Hepatic stellate cell (primary cell): ENCODE data around the gene CNTNAP5.
"Not testable (repeated sequence)": the region's sequence is repeated elsewhere in the genome, so short reads cannot be mapped to it uniquely, and the experiment has no call there.

Experiments
- DNase-seq: peaks from one replicate; pipeline ENCODE4 v3.0.0; 2011; ENCODE audit warnings: low spot score

The CNTNAP5 gene

DNA sequence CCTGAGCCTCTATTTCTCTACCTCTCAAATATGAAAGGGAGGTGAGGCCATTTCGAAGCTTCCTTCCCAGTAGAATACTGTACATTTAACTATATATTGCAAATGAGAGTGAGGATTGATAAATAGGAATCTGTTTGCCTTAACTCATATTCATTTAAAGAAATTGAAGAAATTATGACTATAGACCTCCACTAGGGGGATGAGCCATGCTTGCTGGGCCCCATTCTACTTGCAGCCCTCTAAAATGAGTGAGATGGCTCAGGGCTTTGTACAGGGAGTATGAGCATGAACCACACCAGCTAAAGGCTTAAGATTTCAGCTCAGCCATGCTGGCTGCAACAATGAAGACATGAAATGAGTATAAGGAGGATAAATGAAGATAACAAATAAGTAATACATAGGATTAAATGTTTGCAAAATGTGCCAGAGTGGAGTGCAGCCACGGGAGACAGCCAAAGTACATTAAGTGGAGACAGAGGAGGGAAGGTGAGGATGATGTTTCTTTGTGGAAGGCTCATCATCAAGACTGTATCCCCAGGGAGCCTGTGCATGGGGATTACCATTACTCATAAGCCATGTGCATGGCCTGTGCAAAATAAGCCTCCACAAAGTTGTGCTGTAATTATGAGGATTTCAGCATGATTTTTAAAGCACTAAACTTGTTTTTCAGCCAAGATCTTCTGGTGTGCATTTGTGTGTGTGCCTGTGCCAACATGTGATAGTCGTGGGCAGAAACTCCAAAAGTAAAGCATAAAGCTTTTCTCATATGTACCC is 300.8 kb downstream of the CNTNAP5 start:
- peak; percentile 2 for DNase-seq

DNA sequence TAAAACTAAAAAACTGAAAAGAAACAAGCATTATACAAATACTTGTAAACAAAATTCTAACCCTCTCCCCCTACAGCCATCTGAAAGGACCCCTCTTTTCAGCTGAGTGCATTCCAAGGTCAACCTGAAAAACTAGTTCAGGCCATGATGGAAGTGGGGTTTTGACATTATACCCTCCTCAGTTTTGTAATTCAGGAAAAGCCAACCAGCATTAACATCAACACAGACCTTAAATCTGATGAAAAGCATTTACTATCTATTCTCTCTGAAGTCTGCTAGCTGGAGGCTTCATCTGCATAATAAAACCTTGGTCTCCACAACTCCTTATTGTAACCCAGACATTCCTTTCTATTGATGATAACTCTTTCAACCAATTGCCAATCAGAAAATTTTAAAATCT is 302.2 kb downstream of the CNTNAP5 start:
- no peak for DNase-seq

DNA sequence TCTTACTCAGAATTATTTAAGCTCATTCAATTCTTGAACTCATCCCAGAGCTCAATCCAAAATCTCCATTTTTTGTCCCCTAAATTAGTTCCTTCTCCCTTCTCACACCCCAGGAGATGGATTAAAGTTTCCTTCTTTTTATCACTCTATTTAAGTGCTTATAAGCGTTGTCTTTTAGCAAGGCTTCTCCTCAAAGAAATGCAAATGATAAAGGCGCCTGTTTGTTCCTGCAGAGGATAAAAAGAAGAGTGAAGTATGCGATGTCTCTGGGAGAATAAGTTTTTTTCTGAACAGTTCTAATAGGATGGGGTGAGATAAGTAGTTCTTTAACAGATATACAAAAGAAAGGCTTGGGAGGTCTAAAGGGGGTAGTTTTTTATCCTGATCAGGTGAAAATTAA is 303.3 kb downstream of the CNTNAP5 start:
- DNase-seq: no peak

DNA sequence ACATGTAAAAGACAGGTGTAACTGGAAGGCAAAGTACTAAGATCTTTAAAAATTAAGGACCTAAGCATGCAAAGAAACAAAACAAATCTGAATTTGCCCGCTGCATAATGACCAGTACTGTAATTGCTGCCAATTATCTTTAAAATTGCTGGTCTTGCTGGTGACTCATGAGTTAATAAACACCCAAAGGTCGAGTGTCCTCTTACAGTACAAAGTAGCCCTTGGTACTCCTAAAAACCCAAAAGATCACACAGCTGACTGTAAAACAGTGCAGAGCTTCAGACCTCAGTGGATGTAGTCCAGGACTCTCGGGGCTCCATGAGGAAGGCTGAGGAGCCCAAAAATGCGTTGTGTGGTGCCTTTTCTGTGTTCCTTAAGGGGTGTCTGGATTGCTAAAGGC is 308.7 kb downstream of the CNTNAP5 start:
- DNase-seq: no peak

DNA sequence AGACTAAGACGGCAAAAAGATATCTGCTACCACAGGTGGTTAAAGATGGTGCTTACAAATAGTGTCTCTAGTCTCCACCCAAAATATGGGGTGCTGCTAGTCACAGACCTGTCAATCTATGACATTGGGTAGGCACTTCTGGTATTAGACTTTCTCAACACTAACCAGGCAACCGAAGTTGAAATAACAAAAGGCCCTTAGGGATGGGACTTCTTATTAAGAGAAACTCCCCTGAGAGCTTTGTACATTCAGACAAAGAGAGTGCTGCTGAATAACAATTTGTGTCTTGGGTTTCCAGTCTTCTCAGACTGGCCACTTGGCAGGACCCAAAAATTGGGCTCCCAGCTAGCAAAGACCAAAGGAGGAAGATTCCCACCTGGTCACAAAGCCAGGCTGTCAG is 310.0 kb downstream of the CNTNAP5 start:
- no peak for DNase-seq

DNA sequence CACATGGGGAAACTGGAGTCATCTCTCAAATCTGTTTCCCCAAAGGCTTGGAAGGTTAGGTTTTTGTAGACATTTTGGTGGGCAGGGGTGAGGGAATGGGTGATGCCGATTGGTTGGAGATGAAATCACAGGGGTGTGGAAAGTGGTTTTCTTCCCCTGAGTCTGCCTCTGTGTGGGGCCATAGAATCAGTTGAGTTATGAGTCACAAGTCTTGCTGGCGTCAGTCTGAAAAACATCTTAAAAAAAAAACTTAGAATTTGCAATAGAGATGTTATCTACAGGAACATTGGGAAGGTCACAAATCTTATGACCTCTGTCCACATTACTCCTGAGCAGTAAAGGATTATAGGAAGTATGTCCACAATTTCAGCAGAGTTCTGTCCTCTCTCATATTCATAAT is 314.6 kb downstream of the CNTNAP5 start:
- no peak for DNase-seq

DNA sequence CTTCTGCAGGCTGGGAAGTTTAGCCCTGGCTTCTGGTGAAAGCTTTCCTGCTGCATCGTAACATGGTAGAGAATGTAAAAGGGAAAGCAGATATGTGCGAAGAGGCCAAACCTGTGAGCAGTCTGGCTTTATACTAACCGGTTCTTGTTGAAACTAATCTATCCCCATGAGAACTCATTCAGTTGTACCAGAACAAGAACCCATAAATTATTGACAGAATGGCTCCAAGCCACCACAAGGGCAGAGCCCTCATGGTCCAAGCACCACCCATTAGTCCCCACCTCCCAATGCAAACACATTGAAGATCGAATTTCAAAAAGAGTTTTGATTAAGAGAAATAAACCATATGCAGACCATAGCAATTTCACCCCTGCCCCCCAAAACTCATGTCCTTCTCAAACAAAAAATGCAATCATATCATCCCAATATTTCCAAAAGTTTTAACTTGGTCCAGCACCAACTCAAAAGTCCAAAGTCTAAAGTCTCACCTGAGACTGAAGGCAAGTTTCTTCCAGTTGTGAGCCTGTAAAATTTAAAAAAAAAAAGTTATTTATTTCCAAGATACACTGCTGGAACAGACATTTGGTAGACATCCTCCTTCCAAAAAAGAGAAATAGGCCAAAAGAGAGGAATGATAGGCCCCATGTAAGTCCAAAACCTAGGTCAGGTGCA is 318.9 kb downstream of the CNTNAP5 start:
- no peak for DNase-seq

DNA sequence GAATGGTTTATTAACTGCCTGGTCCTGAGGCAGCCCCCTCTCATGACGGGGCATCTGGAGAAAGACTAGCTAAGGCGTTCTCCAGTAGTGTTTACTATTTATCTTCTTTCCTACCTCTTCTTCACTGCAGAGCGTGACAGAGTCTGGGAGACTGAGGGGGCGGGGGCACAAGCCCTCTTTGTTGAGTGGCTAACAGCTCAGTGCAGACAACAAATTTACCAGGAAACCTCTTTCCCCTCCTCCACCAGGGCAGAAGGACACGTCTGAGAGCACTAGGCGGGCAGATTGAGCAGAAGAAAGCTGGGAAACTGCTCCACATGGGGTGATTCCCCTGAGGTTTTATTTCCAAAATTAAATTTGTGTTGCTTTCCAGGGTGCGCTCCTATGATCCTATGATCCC is 322.1 kb downstream of the CNTNAP5 start:
- DNase-seq: no peak

DNA sequence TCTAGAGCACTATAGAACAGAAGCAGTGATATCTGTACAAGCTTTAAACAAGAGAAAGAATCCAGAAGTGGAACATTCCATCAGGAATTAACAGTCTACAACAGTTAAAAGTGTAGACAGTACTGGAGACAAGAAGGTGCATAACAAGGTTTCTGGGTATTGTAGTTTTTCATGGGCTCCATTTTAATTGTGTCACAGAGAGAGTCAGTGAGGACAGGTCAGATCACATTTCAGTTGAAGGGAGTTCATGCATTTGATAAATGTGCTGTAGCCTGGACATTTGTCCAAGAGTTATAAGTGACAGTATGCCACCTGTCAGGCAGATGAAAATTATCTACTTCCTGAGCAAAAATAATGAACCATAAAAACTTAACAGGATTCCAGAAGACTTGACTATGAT is 328.6 kb downstream of the CNTNAP5 start:
- no peak for DNase-seq

DNA sequence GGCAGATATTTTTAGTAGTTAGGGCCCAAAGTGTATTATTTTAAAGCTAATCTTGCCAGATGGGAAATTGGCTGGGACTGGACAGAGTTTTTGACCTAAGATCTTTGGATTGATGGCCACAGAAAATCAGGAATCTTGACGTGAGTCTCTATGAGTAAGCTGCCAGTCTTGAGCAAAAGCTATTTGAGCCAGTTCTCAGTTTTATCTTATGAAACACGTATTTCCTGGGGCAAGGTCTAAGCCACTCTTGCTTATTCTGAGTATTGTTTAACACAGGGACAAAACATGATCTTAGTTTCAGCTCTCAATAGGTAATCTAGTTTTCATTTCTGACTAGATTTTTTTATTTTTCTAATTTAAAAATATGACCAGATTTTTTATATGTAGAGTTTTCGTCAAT is 329.4 kb downstream of the CNTNAP5 start:
- no peak for DNase-seq

DNA sequence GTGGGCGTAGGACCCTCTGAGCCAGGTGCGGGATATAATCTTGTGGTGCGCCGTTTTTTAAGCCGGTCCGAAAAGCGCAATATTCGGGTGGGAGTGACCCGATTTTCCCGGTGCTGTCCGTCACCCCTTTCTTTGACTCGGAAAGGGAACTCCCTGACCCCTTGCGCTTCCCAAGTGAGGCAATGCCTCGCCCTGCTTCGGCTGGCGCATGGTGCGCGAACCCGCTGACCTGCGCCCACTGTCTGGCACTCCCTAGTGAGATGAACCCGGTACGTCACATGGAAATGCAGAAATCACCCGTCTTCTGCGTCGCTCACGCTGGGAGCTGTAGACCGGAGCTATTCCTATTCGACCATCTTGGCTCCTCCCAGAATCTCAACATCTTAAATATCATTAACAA is 336.9 kb downstream of the CNTNAP5 start:
- not testable (repeated sequence) for DNase-seq

DNA sequence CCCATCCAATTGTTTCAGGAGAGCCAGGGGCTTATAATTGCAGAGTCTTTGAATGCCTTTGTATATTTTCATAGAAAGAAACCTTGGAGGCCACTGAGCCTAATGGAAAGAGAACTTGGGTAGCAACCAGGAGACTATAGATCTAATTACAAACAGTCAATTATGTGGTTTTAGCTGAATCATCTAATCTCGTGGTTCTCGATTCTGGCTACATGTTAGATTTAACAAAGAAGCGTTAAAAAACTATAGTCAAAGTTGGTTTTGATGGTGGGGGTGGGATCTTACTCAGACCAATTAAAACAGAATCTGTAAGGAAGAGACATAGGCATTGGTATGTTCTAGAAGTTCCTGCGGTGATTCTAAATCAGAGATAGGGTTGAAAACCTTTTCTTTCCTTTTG is 344.1 kb downstream of the CNTNAP5 start:
- DNase-seq: no peak

DNA sequence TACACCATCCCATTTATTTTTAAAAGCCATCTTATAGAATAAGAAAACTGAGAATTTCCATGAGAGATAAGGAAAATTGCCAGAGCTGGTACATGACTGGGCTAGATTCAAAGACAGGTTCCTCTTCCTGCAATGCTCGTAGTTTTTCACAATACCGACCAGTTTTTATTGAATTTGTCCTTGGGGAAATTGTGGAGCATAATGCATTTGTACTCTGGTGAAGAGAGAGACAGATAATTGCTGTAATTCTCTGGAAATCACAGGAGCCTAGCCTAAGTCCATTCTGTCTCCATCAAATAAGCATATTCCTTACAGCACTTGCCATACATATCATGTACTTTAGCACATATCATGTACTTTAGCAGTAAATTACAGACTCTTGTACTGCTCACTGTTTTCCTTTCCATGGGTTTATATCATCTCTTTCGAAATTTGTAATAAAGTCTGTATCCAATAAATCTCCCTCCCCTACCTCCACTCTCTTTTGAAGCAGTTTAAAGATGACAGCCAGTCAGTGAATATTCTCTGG is 355.2 kb downstream of the CNTNAP5 start:
- no peak for DNase-seq

DNA sequence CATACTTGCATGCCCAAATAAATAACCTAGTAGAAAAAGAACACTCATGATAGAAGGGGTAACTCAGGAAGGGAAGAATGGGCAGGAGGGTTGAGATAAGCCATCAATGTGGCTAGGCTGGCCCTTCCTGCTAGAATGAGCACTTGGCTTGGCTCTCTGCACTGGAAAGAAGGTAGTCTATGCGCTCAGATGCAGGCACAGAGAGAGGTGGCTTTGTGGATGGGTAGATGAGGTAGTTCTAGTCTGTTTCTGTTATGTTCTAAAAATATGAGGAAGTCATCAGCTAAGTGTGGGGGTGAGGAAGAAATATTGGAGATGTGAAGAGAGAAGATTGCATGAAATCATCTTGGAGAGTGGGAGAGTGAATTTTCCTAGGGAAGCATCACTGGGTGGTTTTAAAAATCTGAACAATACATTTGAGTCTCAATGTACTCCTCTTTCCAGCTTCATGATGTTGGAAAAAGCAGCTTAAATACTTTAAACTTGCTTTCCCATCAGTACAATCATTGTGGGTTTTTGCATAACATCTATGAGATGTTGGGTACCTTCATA is 357.1 kb downstream of the CNTNAP5 start:
- no peak for DNase-seq

DNA sequence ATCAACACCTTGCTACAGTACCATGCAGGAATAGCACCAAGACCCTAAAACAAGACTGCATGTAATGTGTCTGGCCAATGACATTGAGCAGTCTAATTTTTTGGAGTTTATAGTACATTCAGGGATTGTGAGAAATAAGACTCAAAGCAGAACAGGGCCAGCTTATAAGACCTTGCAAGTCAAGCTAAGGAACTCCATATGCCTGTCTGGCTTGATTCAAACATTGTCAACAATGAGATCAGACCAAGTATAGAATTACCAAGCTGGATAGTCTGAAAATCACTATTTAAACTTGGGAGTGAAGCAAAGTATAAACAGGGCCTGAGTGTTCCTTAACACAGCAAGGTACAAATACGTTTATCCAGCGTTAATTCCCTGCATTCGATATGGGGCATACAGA is 370.9 kb downstream of the CNTNAP5 start:
- no peak for DNase-seq

DNA sequence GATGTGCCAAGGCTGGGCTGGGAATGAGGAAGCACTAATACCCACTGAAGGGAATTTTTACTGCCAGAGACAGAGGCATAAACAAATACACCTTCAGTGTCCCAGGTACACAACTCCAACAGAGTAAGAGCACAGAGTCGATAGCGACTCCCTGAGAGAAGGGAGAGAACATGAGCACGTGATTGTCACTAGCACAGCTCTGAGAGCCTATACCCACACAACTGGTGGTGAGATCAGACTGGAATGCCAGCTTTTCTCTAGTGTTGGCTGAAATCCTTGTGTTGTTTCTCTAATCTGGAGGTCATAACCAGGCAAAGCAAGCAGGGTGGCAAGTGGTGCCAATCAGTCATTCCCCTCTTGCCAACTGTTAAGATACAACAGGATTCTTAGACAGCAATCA is 377.2 kb downstream of the CNTNAP5 start:
- DNase-seq: no peak

DNA sequence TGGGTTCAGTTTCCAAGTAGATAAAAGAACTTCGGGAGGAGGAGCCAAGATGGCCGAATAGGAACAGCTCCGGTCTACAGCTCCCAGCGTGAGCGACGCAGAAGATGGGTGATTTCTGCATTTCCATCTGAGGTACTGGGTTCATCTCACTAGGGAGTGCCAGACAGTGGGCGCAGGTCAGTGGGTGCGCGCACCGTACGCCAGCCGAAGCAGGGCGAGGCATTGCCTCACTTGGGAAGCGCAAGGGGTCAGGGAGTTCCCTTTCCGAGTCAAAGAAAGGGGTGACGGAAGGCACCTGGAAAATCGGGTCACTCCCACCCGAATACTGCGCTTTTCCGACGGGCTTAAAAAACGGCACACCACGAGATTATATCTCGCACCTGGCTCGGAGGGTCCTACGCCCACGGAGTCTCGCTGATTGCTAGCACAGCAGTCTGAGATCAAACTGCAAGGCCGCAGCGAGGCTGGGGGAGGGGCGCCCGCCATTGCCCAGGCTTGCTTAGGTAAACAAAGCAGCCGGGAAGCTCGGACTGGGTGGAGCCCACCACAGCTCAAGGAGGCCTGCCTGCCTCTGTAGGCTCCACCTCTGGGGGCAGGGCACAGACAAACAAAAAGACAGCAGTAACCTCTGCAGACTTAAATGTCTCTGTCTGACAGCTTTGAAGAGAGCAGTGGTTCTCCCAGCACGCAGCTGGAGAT is 382.9 kb downstream of the CNTNAP5 start:
- not testable (repeated sequence) for DNase-seq

DNA sequence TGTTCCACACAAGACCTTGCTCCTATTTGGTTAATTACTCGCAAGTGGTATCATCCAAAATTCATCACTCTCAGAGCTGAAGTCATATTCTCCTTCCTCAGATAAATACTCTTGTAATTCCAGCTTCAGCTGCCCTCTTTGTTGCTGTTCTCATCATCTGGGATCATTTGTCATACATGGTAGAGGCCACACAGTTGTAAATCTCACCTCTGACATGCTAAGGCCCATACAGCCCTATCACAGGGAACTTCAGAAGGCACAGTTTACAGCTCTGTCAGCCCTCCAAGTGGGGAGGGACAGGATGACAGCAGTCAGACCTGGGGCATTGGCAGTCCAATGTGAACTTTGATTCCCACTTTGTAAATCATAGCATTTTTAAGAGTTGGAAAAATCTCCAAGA is 399.0 kb downstream of the CNTNAP5 start:
- DNase-seq: no peak

DNA sequence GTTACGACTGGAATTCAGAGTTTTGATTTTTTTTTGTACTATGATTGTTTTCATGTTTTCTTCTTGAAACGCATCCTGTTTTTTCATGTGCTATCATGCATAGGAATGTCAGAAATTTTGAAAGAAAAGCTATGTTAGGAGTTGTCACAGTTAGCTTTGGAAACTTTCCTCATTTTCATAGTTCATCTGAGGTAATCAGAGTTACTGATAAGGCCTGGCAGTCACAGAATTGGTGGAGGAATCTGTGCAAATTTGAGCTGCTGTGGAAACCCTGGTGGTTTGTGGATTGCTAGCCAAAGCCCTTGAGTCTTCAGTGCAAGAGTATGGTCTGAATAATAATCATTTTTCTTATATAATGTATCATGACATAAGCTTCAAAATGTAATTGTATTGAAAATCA is 401.0 kb downstream of the CNTNAP5 start:
- DNase-seq: no peak

DNA sequence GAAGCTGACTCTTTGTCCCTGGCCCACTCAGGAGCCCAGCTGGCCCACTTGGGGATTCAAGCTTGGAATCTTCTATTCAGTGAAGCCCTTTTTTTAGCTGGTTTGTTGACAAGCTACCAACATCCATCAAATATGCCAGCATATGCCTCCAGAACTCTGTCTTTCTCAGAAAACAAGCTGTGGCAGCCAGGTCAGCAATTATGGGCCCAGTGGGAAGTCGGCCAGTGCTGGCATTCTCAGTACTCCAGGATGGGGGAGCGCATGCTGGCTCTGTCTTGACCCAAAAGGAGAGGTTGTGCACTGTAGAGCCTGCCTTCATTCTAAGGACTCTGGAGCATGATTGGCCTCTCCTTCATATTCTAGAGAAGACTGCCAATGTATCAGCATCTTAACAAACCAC is 401.5 kb downstream of the CNTNAP5 start:
- DNase-seq: no peak

DNA sequence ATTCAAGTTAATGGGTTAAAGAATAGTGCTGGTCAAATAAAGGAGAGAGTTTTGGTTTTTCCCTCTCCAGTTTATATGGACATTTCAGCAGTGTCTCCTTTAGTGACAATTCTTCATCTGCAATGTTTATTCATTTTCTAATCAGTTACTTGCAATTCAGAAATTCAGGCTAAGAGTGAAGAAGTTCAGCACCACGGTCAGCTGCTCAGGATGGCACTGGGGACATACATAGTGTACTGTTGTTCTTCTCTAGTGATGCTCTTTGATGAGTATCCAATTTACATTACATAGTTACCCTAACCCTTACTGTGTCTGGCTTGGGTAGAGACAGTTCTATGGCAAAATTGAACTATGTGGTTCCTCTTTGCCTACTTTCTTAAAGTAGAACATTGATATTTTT is 412.7 kb downstream of the CNTNAP5 start:
- DNase-seq: no peak

DNA sequence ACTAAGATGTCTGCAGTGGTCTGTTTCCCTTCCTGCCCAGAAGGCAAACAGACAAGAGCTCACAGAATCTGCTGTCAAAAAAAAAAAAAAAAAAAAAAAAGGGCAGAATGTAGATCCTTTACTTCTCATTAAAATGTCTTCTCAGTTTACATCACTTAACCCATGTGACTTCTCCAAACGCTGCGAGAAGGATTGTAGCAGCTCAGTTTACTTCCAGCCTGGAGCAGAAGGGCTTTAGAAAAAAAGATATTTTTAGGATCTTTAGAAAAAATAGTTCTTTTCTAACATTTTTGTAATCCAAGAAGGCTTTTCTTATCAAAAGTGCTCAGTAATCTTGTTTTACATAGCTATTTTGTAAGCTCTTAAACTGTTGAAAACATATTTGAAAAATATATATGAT is 425.4 kb downstream of the CNTNAP5 start:
- no peak for DNase-seq

DNA sequence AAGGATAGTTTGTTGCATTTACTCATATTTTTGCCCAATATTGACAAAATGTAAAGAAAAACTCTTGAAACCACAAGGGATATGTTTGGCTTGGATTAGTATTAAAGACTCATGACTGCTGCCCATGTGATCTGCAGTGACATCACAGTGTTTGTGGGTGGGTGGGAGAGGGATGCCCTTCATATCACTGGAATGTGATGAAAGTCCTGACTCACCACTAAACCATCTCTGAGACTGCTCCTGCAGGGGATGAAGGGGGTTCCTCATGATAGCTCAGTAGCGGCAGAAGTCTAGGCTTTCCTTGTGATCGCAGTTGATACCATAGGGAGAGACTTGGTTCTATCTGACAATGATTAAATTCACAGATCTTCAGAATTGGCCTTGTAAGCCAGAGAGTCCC is 451.2 kb downstream of the CNTNAP5 start:
- DNase-seq: no peak
